CD4-positive, alpha-beta T cell treated with Interleukin-15 for 1 hour (primary cell): ENCODE measurements around the gene GPC4.

Source experiments
- DNase-seq: peaks from one replicate; pipeline ENCODE4 v3.0.0-alpha.2; 2020

Gene GPC4

DNA sequence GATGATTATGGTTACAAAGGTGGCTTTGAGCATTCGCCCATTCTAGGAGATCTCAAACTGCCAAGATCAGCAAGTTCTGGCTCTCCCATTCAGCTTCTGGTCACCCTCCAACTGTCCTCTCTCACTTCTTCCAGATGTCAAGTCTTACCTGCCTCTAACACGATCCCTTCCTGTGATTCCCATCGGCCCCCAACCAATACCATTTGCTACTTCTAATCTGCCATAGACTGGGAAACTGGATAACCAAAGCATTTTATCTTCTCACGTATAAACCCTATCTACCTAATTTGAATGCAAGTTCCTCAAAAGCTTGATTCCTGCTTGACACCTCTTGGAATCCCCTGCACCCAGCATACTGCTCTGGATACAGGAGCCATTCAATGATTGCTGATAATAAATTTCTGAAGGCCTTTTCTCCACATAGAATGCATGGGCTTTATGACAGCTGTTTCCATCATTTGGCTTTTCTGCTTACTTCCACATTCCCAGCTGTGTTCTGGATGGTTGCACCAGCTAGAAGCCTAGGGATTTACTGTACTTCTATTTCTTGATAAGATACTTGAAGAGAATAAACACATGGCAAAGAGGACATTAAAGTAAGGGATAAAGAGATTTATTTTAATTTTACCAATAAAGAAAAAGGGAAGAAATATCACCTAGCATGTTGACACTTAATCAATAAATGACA is 9.6 kb downstream of the GPC4 start:
- DNase-seq, result no peak

DNA sequence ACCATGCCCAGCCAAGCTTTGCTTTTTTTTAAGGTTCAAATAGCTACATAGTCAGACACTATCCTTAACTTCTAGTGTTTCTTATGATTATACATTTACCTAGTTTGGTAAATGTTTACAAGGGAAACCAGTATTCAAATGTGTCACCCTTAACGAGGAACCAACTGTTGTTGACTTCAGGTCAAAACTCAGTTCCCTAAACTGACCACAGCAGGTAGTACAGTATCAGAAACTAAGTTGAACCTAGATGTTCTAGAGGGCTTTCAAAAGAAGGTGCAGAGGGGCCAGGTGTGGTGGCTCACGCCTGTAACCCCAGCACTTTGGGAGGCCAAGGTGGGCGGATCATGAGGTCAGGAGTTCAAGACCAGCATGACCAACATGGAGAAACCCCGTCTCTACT is 11.3 kb downstream of the GPC4 start:
- no peak for DNase-seq

DNA sequence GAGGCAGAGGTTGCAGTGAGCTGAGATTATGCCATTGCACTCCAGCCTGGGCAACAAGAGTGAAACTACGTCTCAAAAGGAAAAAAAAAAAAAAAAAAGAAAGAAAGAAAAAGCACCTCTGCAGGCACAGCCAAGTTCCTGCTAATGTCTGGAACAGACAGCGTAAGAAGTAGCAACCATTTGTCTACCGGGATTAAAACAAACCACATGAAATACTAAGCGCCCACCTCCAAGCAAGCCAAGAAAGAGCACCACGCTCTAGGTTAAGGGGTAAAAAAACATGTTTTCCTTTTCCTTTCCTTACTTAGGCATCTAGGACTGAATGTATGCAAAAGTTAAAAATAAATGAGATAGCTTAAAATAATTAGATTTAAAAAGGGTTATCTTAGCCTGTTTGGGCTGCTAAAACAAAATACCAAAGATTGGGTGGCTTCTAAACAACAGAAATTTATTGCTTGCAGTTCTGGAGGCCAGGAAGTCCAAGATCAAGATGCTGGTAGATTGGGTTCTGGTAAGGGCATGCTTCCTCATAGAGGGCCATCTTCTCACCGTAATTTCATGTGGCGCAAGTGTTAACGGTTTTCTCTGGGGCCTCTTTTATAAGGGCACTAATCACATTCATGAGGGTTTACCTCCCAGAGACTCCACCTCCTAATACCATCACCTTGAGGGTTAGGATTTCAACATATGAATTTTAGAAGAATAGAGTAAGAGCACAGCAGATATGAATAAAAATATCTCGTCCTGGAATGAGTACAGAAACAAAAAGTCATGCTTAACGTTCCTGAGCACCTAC is 12.3 kb downstream of the GPC4 start:
- DNase-seq, result no peak

DNA sequence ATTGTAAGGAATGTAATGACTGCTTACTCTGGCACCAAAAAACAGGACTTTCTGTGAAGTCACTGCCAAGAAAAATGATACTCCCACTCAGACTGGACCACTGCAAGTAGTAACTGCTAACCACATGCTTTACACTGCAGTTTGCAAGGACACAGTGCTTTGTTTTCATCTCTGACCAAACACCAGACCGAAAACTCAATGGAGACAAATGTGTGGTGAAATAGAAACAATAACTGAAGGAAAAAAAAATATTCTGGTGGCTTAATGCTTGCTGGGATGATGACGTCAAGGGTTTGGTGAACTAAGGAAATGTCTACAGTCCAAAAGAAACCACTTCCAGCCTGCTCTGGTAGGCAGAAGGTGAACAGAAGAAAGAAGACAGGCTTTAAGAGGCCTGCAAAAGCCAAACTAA is 13.2 kb downstream of the GPC4 start:
- DNase-seq, result no peak

DNA sequence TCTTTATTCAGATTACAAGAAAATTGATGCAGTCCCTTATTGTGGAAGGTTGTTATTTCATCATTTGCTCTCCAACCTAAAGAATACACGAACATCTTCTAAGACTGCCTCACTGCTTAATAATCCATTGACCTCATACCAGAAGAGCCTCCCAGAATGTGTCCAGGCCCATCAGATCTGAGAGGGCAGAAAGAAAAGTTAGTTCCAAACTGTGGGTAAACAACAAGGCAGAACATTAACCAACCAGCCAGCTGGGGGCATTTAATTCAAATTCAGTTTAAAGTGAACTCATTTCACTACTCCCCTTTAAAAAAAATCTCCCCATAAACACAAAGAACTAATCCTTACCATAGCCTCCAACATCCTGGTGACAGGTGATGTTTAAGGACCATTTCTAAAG is 13.8 kb downstream of the GPC4 start:
- DNase-seq, result no peak

DNA sequence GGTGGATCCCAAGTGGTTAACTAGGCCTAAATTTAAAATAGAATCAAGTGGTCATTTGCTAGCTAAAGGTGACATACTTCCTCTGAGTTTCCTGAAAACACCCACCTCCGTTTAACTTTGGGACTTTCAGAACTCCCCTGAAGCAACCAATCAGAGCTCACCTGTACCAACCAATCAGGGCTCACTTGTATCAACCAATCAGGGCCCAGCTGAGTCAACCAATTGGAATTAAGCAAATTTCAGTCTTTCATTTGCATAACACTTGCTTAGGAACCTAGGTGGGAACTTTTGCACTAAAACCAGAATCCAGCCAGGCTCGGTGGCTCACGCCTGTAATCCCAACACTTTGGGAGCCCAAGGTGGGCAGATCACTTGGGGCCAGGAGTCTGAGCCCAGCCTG is 15.9 kb downstream of the GPC4 start:
- no peak for DNase-seq

DNA sequence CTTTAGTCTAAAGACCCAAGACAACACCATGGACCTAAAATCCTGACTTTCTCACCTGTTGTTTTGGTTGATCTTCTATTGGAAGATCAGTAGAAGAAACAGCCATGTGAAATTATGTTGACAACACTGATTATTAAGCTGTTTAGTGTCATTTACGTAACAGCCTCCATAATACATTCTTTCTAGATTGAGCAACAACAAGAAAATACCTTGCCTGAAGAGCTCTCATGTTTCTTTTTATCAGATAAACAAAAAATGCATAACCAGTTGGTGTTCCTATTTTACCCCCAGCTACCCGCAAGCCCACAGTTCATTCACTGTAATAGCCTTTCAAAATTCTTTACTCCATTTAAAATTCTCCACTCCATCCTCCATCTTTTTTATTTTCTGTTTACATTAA is 20.5 kb downstream of the GPC4 start:
- DNase-seq, result no peak

DNA sequence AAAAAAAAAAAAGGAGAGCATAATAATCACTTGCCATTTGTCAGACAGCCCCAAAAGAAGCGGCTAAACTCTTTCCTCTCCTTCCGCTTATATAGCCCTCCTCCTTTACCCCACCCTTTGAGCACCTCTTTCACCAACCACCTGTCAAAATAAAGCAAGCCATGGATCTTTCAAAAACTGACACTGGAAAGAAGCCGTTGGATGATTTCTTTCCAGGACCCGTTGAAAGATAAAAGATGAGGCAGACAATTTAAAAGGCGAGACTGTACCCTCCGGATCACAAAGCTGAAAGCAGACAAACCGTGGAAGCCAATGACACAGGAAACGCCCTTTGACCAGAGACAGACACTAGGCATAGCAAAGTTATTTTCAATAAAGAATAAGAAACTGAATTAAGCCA is 22.6 kb downstream of the GPC4 start:
- no peak for DNase-seq

DNA sequence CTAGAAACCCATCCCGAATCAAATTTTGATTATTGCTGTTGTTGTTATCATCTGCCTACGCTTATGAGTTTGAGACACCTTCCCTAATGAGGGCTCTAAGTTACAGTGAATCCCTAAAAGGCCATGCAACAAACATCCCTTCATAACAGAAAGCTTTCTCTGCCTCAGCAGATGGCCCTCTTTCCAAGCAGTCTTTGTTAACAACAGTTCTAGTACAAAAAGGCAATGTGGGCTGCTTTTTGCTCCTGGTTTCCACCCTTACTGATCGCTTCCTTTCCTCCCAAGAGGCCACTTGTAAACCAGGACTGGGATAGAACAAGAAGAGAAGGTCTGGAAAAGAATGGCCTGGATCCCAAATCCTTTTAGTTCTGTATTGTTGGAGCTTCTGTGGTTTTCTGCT is 24.2 kb downstream of the GPC4 start:
- DNase-seq, result no peak

DNA sequence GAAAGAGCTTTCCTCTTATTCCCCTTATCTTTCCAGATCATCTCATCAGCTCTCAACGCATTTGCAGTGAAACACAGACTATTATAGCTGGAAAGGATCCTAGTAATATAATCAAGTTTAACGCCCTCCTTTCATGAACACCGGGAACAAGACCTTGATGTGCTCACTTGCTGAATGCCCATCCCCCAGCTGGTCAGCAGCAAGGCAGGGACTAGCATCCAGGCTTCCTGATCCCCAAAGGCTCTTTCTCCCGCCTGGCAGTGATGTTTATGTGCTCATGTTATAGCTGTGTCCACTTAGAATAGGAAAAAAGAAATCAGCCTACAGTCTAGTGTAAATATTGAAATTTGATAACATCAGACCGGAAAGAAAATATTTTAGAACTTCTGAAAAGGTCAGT is 24.6 kb downstream of the GPC4 start:
- no peak for DNase-seq

DNA sequence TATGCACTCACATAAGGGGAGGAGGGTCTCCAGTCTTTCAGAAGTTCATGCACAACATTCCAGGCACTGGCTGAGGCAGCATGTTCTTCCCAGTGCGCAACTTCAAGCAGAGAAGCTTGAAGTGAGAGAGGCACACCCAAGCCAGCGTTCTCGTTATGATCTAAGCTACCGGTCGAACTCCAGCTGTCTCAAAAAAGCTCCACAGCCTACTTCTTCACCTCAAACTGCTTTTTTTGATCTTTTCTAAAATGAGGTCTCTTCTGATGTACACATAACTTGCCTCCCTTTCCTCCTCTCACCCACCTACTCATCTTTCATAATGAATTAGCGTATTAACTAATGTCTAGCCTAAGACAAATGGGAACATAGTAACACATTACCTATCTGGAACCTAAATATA is 25.3 kb downstream of the GPC4 start:
- DNase-seq, result no peak

DNA sequence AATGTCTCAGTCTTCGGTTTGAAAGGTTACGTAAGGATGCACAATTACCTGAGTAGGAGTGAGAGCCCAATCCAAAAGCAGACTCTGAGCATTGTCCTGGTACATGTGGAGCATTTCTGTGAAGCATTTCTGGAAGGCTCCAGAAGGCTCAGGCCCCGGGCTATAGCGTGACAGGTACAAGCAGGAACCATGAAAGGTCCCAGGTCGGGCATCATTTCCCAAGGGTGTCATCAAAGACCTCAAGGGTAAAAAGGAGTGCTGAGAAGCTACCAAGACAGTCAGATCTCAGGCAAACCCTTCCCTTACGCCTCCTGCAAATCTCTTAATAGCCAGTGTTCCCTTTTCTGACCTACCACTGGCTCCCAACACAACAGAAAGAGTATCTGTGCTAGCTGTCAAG is 30.8 kb downstream of the GPC4 start:
- DNase-seq, result no peak

DNA sequence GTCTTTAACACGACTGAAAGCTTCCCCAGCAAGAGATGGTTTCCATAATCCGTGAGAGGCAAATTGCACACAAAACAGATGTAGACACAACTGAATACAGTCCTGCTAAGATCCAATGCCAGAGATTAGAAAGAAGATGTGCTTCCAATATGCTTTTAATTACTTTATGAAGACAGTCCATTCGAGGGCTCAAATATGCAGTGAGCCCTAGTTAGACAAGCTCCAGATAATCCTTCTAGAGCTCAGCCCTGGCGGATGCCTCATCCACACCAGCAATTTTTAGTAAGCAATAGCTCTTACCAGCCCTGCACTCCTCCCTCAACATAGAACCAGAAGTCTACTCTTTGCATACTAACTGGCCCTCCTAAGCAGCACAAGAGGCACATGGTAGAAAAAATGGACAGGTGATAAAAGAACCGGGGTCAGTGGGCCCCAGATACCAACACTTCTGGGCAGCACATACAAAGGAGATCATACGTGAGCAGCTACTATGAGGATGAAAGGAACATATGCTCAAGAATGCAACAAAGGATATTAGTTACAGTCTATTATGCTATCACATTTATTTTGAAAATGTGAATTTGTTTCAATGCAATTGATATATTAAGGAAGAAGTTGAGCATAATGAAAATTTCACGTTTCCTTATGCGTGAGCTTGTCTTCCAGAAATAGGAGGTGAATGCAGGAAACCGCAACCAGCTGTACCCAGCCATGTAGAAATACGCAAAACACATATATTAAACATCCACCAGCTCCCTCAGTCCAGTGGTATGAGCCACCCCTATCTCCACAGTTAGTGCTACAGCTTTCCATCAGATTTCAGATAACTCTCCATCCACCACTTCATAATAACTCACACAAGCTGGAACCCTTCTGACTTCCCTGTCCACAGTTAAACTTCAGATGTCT is 34.3 kb downstream of the GPC4 start:
- no peak for DNase-seq

DNA sequence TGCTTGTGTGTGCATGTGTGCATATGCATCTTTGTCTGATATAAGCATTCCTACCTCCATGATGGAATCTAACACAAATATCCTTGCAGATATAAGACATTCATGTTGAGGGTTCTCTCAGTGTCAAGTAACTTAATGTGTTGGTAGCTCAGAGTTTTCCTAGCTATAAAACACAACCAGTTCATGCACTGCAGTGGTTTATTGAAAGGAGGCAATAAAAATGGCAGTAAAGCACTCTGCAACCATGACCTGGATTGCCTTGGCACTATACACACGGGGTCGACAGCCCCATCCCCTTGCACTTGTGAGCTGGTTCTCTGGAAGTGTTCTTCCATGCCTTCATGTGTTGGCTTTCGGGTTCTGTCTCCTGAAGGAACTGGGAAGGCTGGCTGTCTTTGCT is 38.9 kb downstream of the GPC4 start:
- DNase-seq, result no peak

DNA sequence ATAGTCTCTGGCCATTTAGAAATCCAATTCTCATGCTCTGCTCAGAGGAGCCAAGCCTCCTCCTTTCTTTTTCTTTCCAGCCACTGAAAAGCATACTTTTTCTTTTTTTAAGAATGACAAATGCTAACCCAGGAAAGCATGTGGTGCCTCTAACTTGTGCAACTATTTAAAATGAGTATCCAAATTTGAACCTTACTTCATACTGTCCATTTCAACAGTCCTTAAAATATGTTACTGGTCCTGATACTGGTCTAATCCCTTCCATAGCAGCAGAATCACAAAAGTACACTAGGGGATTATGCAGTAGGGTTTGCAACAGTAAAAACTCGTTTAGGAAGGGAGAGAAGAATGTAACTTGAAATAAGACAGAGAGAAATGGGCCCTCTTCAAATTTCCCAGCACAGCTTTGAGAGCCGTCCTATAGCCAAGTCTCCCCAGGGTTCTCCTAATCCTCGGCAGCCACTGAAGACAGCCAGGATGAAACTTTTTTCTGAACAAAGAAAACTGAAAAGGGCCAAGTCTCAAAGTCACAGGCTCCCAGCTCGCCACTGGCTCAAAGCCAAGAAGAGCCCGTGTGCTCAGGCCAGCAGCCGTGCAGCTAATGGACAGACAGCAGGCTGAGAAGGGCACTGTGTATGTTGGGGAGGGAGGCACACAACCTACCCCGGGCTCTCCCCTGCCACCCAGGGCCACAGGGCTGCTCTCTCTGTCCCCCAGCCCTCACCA is 39.5 kb downstream of the GPC4 start:
- no peak for DNase-seq

DNA sequence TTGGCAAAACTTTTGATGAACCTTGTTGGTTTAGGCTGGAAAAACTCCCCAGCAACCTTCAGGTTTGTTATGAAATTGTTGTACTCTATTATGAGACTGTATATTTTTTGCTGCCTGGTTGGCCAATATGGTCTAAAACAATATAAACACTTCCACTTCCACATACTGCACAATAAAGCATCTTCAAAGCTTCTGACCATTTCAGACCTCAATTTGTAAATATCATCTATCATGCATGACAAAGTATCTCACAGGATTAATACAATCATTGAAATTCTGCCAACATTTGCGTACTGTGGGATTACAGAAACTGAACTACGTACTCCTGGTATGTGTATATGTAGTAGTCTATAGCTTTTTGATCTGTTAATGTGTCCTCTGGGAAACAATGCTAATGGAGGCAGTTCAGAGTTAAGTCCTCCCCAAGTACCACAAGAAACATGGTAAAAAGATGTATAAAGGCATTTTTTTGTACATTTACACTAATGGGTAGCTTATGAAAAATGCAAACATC is 40.4 kb downstream of the GPC4 start:
- no peak for DNase-seq

DNA sequence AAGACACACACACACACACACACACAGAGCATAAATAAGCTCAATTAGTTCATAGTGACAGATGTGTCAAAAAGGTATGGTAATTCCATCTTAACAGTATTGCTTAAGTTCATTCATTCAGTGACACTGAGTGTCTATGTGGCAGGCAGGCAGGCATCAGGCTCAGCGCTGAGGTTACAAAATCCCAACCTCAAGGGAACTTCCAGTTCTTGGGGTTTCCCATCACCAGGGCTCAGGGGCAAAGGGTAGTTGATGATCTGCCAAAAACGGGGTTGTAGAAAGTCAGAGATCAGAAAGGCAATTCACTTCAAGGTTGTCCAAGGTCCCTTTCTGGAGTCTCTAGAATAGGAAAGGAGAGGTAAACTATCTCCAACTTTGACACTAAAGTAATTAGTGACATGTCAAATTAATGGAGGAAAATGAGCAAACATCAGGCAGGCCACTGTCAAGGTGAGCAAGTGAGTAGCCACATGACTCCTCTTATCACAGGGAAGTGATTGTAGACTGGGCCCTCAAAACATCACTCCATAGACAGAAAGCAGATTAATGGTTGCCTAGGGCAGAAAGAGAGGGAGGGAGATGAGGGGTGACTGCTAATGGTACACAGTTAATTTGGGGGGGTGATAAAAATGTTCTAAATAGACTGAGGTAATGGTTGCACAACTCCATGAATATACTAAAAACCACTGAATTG is 41.8 kb downstream of the GPC4 start:
- DNase-seq, result no peak

DNA sequence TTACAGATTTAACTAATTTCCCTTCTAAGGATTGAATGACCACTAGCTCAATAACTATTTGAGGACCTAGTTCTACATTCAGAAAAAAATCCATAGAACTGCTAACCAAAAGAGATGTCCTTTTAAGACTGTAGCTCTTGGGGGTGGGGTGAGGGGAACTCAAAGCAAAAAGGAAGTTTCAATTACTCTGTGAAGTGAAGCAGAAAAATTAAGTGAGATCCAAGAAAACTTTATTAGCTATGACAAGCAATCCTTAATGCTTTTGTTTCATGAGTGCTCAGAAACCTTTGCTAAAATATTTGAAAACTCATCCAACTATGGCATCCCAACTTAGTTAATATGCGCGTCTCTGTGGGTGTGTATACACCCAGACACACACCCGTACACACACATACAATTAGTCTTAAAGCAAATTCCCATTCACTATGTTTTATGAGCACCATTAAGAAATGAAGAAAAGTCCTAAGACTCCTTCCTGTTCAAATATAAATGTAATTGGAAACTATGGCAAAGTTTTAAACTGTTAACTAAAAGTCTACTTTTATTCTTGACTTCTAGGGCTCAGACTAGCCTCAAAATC is 44.5 kb downstream of the GPC4 start:
- no peak for DNase-seq

DNA sequence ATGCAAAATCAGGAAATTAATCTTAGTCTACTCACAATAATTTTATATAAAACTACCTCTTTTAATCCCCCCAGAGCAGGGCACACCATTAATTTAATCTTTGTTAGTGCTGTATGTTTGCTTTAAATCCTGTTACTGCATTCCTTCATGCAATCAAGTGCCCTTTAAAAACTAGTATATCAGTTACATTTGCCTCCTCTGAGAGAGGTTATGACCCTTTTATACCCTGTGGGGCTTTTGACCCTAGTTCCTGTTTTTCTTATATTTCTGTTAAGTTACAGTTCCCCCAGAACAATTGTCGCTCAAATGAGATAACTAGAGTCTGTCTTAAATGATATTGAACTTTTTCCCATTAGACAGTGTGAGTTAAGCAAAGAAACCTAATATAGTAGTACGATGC is 46.2 kb downstream of the GPC4 start:
- DNase-seq, result no peak

DNA sequence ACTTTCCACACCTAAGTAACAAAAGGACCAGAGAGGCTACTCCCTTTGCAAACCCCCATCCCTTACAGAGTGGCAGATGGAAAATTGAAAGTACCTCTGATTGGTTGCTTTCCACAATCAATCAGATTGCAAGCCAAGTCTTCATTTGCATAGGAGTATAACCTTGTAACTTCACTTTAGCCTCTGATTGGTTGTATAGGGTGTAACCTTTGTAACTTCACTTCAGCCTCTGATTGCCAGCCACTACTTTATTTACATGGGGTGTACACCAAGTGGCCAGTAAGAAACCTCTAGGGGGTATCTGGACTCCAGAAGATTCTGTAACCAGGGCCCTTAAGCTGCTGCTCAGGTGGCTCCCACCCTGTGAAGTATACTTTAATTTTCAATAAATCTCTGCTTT is 48.6 kb downstream of the GPC4 start:
- no peak for DNase-seq

DNA sequence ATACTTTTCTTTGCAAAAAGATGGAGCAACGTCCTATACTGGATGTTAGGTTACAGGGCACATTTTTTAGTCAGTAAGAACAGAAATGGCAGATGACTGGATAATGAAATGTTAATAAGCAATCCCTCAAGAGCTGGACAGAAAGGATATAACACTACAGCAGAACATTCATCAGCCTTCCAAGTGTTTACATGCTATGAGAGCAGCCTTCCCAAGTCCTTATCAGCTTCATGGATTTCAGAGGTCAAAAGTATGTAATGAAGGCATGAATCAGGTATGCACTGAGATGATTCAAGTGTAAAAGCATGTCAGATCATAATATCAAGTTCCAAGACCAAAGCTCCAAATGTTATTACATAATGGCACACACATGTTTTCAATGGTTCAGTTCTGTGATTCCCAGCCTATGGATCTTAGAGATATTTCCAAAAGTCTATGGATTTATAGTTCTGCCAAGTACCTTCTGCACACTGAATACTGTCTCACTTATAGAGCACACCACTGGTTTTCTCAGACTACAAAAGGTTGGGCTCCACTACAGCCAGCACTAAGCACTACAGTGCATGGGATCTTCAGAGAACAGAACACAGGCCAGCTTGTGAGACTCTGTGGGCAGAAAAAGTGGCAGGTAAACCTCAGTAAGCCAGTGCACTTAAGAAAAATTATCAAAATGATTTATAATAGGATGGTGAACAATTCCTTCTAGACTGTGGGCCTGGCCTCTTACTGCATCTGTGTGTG is 49.2 kb downstream of the GPC4 start:
- DNase-seq, result no peak
